AG04450 (cell line): ENCODE measurements around the gene CA11. TPM values are rescaled to one million over a fixed set of nuclear protein-coding genes. Genes with fewer than 3 reads are reported as not detected.
"Not testable (repeated sequence)": the region's sequence is repeated elsewhere in the genome, so short reads cannot be mapped to it uniquely, and the experiment has no call there.

ENCODE experiments used
- CTCF ChIA-PET: fragments of 300-600, 350-600 bp; formaldehyde crosslinking; extraction: SDS; loops from one replicate; lab custom pipeline; 2022; ENCODE audit warnings: antibody characterized with exemption, inconsistent platforms; lab: Charles Lee
- POLR2A ChIA-PET: fragments of 350-600 bp; formaldehyde crosslinking; extraction: SDS; loops from one replicate; lab custom pipeline; 2021; ENCODE audit warnings: antibody characterized with exemption, inconsistent platforms; lab: Yijun Ruan, JAX
- DNase-seq: peaks from one replicate; pipeline ENCODE4 v3.0.0-alpha.2; 2011; ENCODE audit warnings: low read depth, low spot score
- H3K27ac ChIP-seq: one replicate; pipeline ENCODE4 v1.5.1; 2012; ENCODE audit warnings: low read depth, low read length, control low read depth
- H3K27me3 ChIP-seq: one replicate; pipeline ENCODE4 v1.6.0; 2012; ENCODE audit warnings: low read length; ENCODE audit not compliant: control insufficient read depth, insufficient read depth
- H3K4me3 ChIP-seq: 2 replicates; pipeline ENCODE4 v1.5.1; 2011; ENCODE audit warnings: mild to moderate bottlenecking, low read depth, low read length, control low read depth
- H3K9me3 ChIP-seq: 2 replicates; pipeline ENCODE4 v1.5.1; 2012; ENCODE audit warnings: low read length; ENCODE audit not compliant: control insufficient read depth, insufficient read depth
- polyA minus RNA-seq: library from RNA; depleted of rRNA, polyadenylated mRNA; stranded (reverse); fragments of >200 nt; gene quantifications from 2 replicates; pipeline ENCODE4 v1.2.3, GENCODE V29; 2011; rRNA and poly(A)+ RNA removed
- polyA plus RNA-seq: library from polyadenylated mRNA; depleted of rRNA; stranded (reverse); fragments of >200 nt; gene quantifications from 2 replicates; pipeline ENCODE4 v1.2.3, GENCODE V29; 2011; rRNA removed
- TF ChIP-seq, protein P1 (sequence below): IDR thresholded peaks from 2 replicates; pipeline ENCODE4 v1.5.1; 2011; ENCODE audit warnings: low read depth, low read length, control low read depth, inconsistent platforms

CA11 gene
- 3.7 and 4.3 TPM in 2 replicates for polyA plus RNA-seq
- 1.1 and 1.5 TPM in 2 replicates for polyA minus RNA-seq

GRCh38 chr19:48646001-48646721 lies at the start of gene CA11:
Gene CA11, minus strand, starts transcription at chr19:48646187. Its CDS starts 555 bp downstream, at chr19:48645632.
- ChIA-PET POLR2A (interaction anchor here (0.5 to 2.4 kb wide), 9 partner anchors 9 to 198 kb away, joined by 3 to 11 read pairs (median 5); partner anchors contain the start of genes DBP, RPL18 and SPHK2), CTCF (interaction anchor here (0.8 to 2.3 kb wide), 10 partner anchors 10 to 324 kb away, joined by 3 to 19 read pairs (median 6); partner anchors contain the start of gene HSD17B14)
- H3K9me3 ChIP-seq = 0 out of 2 replicates have a peak, but pooled peaks cover under 1% of the 10 kb centered on the region
- H3K27me3 ChIP-seq = peaks cover 2% of the 10 kb centered on the region
- TF ChIP-seq, protein P1, sequence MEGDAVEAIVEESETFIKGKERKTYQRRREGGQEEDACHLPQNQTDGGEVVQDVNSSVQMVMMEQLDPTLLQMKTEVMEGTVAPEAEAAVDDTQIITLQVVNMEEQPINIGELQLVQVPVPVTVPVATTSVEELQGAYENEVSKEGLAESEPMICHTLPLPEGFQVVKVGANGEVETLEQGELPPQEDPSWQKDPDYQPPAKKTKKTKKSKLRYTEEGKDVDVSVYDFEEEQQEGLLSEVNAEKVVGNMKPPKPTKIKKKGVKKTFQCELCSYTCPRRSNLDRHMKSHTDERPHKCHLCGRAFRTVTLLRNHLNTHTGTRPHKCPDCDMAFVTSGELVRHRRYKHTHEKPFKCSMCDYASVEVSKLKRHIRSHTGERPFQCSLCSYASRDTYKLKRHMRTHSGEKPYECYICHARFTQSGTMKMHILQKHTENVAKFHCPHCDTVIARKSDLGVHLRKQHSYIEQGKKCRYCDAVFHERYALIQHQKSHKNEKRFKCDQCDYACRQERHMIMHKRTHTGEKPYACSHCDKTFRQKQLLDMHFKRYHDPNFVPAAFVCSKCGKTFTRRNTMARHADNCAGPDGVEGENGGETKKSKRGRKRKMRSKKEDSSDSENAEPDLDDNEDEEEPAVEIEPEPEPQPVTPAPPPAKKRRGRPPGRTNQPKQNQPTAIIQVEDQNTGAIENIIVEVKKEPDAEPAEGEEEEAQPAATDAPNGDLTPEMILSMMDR = peak; percentile 84
- peak within 1 kb of the TSS; percentile 21 for H3K27ac ChIP-seq
- no peak for DNase-seq
- peak within 1 kb of the TSS; percentile 60 for H3K4me3 ChIP-seq

GRCh38 chr19:48693629-48694028 lies 47.6 kb upstream of the CA11 start:
- H3K4me3 ChIP-seq, H3K27ac ChIP-seq, DNase-seq, H3K9me3 ChIP-seq: not testable (repeated sequence)
- POLR2A ChIA-PET = interaction anchor here (0.6 kb wide), 1 partner anchor 106 kb away, joined by 9 read pairs; no protein-coding TSS in a partner anchor
- CTCF ChIA-PET = interaction anchor here (1.9 kb wide), 1 partner anchor 19 kb away, joined by 4 read pairs; no protein-coding TSS in a partner anchor
- H3K27me3 ChIP-seq = peaks cover 14% of the 10 kb centered on the region

GRCh38 chr19:48689449-48689848 lies 43.5 kb upstream of the CA11 start:
- no peaks in the 10 kb centered on the region for H3K27me3 ChIP-seq
- H3K27ac ChIP-seq = no peak overlapping the region
- POLR2A ChIA-PET = no interaction called here
- CTCF ChIA-PET = no interaction called here
- TF ChIP-seq, protein P1 = no peak
- no peak for DNase-seq
- H3K9me3 ChIP-seq = no peaks in the 10 kb centered on the region
- H3K4me3 ChIP-seq = no peak overlapping the region

GRCh38 chr19:48687776-48688175 lies 41.8 kb upstream of the CA11 start:
- TF ChIP-seq, protein P1 = no peak
- Histone ChIP-seq H3K4me3 (no peak overlapping the region), H3K9me3 (no peaks in the 10 kb centered on the region), H3K27me3 (no peaks in the 10 kb centered on the region), H3K27ac (no peak overlapping the region)
- DNase-seq = no peak
- ChIA-PET POLR2A (no interaction called here), CTCF (interaction anchor here (1.1 kb wide), 1 partner anchor 13 kb away, joined by 4 read pairs; no protein-coding TSS in a partner anchor)

DNA sequence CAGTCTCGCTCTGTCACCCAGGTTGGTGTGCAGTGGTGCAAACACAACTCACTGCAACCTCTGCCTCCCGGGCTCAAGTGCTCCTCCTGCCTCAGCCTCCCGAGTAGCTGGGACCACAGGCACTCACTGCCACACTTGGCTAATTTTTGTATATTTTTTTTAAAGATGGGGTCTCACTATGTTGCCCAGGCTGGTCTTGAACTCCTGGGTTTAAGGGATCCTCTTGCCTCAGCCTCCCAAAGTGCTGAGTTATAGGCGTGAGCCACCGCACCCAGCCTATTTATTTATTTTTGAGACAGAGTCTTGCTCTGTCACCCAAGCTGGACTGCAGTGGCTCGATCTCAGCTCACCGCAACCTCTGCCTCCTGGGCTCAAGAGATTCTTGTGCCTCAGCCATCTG lies 40.6 kb upstream of the CA11 start:
- H3K27ac ChIP-seq, H3K4me3 ChIP-seq, H3K9me3 ChIP-seq, CTCF ChIA-PET, H3K27me3 ChIP-seq, DNase-seq: not testable (repeated sequence)
- POLR2A ChIA-PET = interaction anchor here (0.6 to 0.7 kb wide), 2 partner anchors 11 to 41 kb away, joined by 5 read pairs; partner anchors contain the start of gene CA11
